Measurements from ENCODE around the gene CACNA1G.

The CACNA1G gene

GRCh38 chr17:50635732-50635981, 75.1 kb downstream of the CACNA1G start:
- no peak for DNase-seq

DNA sequence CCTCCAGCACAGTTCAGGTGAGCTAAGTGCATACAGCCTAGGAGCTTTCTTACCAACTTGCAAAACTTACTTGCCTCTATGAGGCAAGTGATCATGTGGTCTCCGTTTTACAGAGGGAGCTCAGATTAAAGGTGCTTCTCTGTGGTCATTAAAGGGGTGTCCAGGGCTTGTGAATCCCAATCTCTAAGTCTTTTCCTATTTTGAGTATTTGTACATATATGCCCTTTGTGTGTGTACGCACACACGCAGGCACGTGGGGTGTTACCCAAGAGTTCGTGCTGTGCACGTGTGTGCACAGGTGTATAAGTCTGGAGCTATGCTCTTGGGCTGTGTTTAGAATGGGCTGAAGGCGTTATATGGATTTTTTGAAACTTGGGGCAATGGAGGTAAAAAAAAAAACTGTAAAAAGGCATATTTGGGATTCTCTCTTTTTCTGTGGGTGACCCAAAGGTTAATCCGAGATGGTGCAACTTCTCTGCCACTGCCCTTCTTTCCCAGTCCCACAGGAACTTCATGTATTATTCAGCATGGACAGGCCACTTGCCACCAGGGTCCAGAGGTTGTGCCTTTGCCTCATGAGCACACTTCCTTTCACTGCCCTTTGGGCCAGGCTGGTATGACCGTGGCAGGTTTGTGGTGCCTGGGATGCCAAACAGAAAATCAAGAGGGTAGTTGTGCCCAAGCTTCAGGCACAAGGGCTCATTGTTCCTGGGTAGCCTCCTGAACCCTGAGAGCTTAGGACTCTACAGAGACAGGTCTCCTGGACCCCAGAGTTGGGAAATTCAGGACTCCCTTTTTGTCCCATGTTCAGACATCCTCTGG, 75.7 kb downstream of the CACNA1G start:
- no peak for DNase-seq

DNA sequence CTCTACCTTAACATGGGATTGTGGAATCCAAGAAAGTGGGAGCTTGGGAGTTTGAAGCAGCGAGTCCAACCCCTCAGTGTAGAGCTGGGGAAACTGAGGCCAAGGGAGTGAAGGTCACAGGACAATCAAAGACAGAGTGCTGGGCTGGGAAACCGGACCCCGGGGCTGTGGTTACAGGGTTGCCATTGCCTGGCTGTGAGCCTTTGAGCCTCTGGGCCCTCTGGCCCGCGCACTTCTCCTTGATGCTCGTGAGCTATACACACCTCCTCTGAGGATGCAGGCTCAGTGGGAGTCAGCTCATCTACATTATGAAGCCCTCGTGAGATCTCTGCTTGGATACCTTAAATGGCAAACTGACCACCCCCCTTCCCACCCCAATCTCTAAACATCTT, 76.3 kb downstream of the CACNA1G start:
- no peak for DNase-seq

GRCh38 chr17:50637829-50638605, 77.5 kb downstream of the CACNA1G start:
- no peak for DNase-seq

DNA sequence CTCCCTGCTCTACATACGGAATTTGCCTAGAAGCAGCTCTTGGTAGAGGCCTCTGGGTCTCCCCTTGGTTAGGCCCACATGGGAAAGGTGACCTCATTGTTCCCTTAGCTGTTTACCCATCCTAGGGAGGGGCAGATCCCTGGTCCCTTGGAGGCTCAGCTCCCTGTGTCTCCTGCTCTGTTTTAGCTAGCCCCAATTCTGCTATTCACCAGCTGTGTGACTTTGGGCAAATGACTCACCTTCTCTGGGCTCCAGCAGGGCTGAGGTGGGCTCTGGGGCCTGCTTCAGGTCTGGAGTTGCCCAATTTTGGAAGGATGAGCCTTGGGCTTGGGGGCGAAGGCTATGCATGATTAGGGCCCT, 78.1 kb downstream of the CACNA1G start:
- DNase-seq, result peak in 1 of 3 donors; percentile 36

GRCh38 chr17:50638966-50639713, 78.6 kb downstream of the CACNA1G start:
- DNase-seq, result peak; percentile 75 to 81 (median 80)

DNA sequence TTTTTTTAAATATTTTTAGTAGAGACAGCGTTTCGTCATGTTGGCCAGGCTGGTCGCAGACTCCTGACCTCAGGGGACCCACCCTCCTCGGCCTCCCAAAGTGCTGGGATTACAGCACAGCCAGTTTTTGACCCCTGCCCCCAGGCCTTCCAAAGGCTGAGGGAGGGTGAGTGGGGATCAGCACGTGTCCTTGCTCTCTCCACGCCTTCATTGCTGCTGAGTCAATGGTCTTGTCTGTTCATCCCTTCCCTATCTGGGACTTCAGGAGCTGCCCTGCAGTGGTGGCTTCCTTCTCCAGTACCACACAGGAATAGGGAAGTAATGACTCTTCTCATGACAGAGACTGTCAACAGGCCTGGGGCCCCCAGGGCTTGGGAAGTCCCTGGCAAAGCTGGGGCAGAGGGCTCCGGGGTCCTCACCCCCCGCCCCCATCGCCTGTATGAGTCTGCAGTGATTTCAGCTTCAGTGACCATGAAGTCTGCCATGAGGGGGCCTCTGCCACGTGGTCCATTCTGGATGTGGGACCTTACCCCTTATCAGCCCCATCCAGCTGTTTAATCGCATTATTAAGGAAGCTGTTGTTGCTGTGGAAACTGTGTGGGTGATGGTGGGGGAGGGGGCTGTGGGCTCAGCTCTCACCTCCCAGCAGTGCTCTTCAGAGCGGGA, 80.3 kb downstream of the CACNA1G start:
- DNase-seq, result peak; percentile 88 to 92 (median 90)

DNA sequence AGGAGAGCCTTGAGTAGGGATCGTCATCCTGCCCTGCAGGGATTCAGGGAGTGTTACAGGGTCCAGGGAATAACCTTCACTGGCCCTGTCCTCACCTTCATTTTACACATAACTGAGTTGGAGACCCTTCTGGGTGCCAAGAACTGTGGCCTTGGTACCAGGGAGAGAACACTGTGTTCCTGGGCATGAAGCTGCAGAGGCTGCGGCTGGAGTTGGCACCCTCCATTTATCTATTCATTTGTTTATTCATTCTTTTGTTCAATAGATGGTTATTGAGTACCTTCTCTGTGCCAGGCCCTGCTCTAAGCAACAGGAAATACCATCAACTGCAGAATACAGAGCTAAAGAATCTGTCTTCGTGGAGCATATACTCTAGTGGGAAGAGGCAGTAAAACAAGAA, 80.8 kb downstream of the CACNA1G start:
- DNase-seq, result no peak

DNA sequence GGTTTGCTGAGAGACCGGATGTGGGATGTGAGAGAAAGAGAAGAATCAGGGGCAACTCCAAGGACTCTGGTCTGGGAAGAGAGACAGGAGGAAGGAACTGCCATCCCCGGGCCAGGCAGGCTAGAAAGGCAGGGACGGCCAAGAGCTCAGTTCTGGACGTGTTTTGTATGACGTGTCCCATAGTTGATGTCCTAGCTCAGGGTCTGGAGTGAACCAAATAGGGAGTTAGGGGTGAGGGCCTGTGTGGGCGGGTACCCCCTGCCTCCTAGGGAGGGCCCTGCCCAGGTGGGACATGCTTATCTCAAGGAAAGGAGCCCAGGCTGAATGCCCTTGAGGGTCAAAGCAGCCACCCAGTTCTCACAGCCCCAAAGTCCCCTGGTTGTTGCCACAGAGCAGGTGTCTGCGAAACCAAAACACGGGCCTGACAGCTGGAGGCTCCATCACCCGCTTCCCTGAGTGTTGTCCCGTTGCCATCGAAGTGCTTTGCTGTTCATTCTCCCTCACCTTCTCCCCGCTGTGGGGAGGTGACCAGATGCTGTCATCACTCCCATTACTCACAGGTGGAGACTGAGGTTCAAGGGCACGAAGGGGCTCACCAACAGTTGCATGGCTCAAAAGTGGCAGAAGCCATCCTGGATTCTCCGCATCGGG, 81.7 kb downstream of the CACNA1G start:
- no peak for DNase-seq

GRCh38 chr17:50642722-50643656, 82.5 kb downstream of the CACNA1G start:
- peak in 2 of 3 donors; percentile 33 to 38 for DNase-seq

DNA sequence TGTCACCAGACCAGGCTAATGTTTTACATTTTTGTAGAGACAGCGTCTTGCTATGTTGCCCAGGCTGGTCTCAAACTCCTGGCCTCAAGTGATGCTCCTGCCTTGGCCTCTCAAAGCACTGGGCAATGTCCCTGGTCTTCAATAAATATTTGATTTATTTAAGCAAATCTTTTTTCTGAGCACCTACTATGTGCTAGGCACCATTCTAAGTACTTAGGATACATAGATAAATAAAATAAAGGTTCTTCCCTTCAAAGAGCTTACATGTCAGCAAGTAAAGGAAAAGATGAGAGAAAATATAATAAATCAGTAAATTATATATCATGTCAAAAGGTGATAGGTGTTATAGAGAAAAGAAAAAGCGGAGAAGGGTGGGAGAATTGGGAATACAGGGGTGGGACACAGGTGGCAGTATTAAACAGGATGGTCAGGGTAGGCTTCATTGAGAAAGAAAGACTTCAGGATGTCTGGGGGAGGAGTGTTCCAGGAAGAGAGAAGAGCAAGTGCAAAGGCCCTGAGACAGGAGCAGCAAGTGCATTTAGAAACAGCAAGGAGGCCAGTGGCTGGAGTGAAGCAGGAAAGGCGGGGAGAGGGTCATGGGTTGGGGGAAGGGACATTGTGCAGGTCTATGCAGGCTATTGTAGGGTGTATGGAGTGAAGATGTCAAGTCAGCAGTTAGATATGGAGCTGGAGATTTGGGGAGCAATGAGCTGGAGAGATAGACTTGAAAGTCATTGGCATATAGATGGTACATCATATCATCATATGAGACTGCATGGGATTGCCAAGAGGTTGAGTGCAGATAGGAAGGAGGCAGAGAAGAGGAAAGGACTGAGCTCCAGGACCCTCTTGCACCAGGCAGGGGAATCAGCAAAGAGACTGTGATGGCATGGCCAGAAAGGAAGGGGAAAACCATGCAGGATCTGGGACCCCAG, 85.5 kb downstream of the CACNA1G start:
- no peak for DNase-seq

GRCh38 chr17:50647187-50647586, 86.7 kb downstream of the CACNA1G start:
- DNase-seq, result no peak

GRCh38 chr17:50649042-50649908, 88.8 kb downstream of the CACNA1G start:
- DNase-seq, result no peak

DNA sequence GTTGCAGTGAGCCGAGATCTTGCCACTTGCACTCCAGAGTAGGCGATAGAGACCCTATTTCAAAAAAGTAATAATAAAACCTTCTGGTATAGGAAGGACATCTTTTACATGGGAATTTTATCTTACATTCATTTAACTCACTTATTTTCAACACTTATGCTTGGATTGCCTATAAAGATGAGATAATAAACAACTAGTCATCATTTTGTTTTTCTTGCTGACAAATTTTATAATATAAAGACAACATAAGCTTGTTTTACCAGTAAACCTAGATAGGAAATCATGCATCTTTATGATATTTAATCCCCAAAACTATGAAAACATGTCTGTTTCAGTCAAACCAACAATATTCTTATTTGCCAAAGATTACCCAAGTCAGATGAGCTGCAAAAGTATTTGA, 91.1 kb downstream of the CACNA1G start:
- no peak for DNase-seq

GRCh38 chr17:50653738-50654137, 93.2 kb downstream of the CACNA1G start:
- DNase-seq, result no peak

- DNase-seq, result no peak
Observed at GRCh38 chr17:50656509-50656908, 96.0 kb downstream of the CACNA1G start.

DNA sequence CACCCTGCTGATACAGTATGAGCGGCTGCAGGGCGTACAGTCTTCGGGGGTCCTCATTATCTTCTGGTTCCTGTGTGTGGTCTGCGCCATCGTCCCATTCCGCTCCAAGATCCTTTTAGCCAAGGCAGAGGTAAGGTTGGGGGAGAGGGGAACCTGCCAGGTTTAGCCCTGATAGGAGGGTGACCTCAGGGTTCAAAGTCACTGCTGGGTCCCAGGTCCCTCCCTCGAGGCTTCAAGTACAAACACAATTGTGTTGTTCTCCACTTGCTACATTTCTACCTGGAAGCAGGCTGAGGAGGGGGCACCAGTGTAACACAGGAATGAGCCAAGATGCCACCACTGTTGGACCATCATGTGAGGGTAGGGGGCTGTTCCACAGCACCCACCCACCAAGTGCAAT, 96.5 kb downstream of the CACNA1G start:
- DNase-seq, result no peak

- no peak for DNase-seq
Observed at GRCh38 chr17:50657627-50658026, 97.1 kb downstream of the CACNA1G start.

GRCh38 chr17:50658616-50659015, 98.1 kb downstream of the CACNA1G start:
- no peak for DNase-seq
